Measurements from ENCODE around the gene PDE4B.

The PDE4B gene

GRCh38 chr1:66284746-66285145 lies 492.1 kb downstream of the PDE4B start:
- DNase-seq (ENCODE audit: low read depth in 2 of 2), result no peak

GRCh38 chr1:66285618-66286270 lies 493.0 kb downstream of the PDE4B start:
- no peak for DNase-seq (ENCODE audit: low read depth in 2 of 2)

GRCh38 chr1:66286307-66286706 lies 493.6 kb downstream of the PDE4B start:
- DNase-seq (ENCODE audit: low read depth in 2 of 2), result no peak

- DNase-seq (ENCODE audit: low read depth in 2 of 2), result no peak
Observed at GRCh38 chr1:66288048-66288447, 495.4 kb downstream of the PDE4B start.

- DNase-seq (ENCODE audit: low read depth in 2 of 2), result no peak
Observed at GRCh38 chr1:66290761-66291530, 498.3 kb downstream of the PDE4B start.

GRCh38 chr1:66291531-66291864 lies 498.8 kb downstream of the PDE4B start:
- no peak for DNase-seq (ENCODE audit: low read depth in 2 of 2)

- DNase-seq (ENCODE audit: low read depth in 2 of 2), result no peak
Observed at GRCh38 chr1:66292305-66292704, 499.6 kb downstream of the PDE4B start.

- DNase-seq (ENCODE audit: low read depth in 2 of 2), result no peak
Observed at GRCh38 chr1:66292944-66293343, 500.2 kb downstream of the PDE4B start.

GRCh38 chr1:66294707-66295370 lies 502.1 kb downstream of the PDE4B start:
- no peak for DNase-seq (ENCODE audit: low read depth in 2 of 2)

- no peak for DNase-seq (ENCODE audit: low read depth in 2 of 2)
Observed at GRCh38 chr1:66295803-66296202, 503.1 kb downstream of the PDE4B start.

- no peak for DNase-seq (ENCODE audit: low read depth in 2 of 2)
Observed at GRCh38 chr1:66296370-66296769, 503.7 kb downstream of the PDE4B start.

- DNase-seq (ENCODE audit: low read depth in 2 of 2), result no peak
Observed at GRCh38 chr1:66296951-66297350, 504.3 kb downstream of the PDE4B start.

GRCh38 chr1:66298464-66298863 lies 505.8 kb downstream of the PDE4B start:
- no peak for DNase-seq (ENCODE audit: low read depth in 2 of 2)

GRCh38 chr1:66300280-66300971 lies 507.7 kb downstream of the PDE4B start:
- no peak for DNase-seq (ENCODE audit: low read depth in 2 of 2)

- no peak for DNase-seq (ENCODE audit: low read depth in 2 of 2)
Observed at GRCh38 chr1:66300972-66301451, 508.3 kb downstream of the PDE4B start.

GRCh38 chr1:66302184-66302742 lies 509.6 kb downstream of the PDE4B start:
- no peak for DNase-seq (ENCODE audit: low read depth in 2 of 2)

- DNase-seq (ENCODE audit: low read depth in 2 of 2), result no peak
Observed at GRCh38 chr1:66302815-66303214, 510.1 kb downstream of the PDE4B start.

- no peak for DNase-seq (ENCODE audit: low read depth in 2 of 2)
Observed at GRCh38 chr1:66303646-66304045, 511.0 kb downstream of the PDE4B start.

GRCh38 chr1:66304128-66304527 lies 511.4 kb downstream of the PDE4B start:
- no peak for DNase-seq (ENCODE audit: low read depth in 2 of 2)

GRCh38 chr1:66305927-66306326 lies 513.2 kb downstream of the PDE4B start:
- DNase-seq (ENCODE audit: low read depth in 2 of 2), result no peak

- DNase-seq (ENCODE audit: low read depth in 2 of 2), result no peak
Observed at GRCh38 chr1:66309006-66309741, 516.5 kb downstream of the PDE4B start.

Data from stimulated activated CD8-positive, alpha-beta memory T cell treated with anti-CD3 and anti-CD28 coated beads, Interleukin-2, amount 100 ng/mL, for 1 hour (primary cell).